ENCODE data around the gene SLC9A1.
"Not testable (repeated sequence)": the region's sequence is repeated elsewhere in the genome, so short reads cannot be mapped to it uniquely, and the experiment has no call there.

The SLC9A1 gene

DNA sequence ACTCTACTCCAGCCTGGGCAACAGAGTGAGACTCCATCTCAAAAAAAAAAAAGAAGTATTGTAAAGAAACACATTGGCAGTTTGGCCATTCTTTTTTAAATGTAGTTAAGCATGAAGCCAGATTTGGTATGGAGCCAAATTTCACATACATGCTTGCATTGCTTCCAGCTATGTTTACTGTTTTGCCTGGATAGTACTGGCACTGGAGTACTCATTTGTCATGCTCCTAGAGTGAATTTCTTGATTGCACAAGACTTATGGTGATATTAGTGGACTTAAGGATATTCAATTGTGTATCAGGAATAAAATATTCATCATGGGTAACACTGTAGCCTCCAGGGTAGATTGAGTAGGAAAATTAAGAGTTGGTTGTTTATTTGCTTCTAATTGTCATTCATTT is 24.5 kb upstream of the SLC9A1 start:
- H3K4me3 ChIP-seq: no peak overlapping the region
- no peak overlapping the region for H3K27ac ChIP-seq
- DNase-seq (ENCODE audit: low spot score): no peak
- TF ChIP-seq CTCF (IDR thresholded peaks at IDR 0.05): no peak

DNA sequence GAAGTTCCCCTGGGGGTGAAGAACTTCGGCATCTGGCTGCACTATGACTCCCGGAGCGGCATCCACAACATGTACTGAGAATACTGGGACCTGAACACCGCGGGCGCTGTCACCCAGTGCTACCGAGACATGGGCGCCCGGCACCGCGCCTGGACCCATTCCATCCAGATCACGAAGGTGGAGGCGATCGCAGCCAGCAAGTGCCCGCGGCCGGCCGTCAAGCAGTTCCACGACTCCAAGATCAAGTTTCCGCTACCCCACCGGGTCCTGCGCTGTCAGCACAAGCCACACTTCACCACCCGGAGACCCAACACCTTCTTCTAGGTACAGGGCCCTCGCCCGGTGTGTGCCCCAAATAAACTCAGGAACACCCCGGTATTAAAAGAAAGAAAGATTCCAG is 22.0 kb upstream of the SLC9A1 start:
- Histone ChIP-seq H3K4me3 (no peak overlapping the region), H3K27ac (no peak overlapping the region)
- no peak for TF ChIP-seq CTCF (IDR thresholded peaks at IDR 0.05)
- DNase-seq (ENCODE audit: low spot score): no peak

DNA sequence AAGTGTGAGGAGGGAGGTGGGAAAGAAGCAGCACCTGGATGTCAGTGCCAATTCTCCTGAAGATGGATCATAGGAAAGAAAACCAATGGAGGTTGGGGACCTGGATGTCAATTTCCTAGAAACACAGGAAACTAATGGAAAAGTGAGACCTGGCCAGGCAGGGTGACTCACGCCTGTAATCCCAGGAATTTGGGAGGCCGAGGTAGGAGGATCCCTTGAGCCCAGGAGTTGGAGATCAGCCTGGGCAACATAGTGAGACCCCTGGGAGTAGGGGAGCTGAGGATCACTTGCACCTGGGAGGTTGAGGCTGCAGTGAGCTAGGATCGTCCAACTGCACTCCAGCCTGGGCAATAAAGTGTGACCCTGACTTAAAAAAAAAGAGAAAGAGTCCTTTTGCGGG is 21.4 kb upstream of the SLC9A1 start:
- TF ChIP-seq CTCF (IDR thresholded peaks at IDR 0.05): no peak
- no peak for DNase-seq (ENCODE audit: low spot score)
- Histone ChIP-seq H3K4me3 (no peak overlapping the region), H3K27ac (no peak overlapping the region)

GRCh38 chr1:27172992-27173391 is 18.1 kb upstream of the SLC9A1 start:
- not testable (repeated sequence) for DNase-seq (ENCODE audit: low spot score)

GRCh38 chr1:27166929-27167328 is 12.0 kb upstream of the SLC9A1 start:
- no peak for TF ChIP-seq CTCF (IDR thresholded peaks at IDR 0.05)
- DNase-seq (ENCODE audit: low spot score): no peak
- Histone ChIP-seq H3K27ac (no peak overlapping the region), H3K4me3 (no peak overlapping the region)

More at GRCh38 chr1:27172992-27173391, 18.1 kb upstream of the SLC9A1 start:
- not testable (repeated sequence) for H3K27ac ChIP-seq, H3K4me3 ChIP-seq

DNA sequence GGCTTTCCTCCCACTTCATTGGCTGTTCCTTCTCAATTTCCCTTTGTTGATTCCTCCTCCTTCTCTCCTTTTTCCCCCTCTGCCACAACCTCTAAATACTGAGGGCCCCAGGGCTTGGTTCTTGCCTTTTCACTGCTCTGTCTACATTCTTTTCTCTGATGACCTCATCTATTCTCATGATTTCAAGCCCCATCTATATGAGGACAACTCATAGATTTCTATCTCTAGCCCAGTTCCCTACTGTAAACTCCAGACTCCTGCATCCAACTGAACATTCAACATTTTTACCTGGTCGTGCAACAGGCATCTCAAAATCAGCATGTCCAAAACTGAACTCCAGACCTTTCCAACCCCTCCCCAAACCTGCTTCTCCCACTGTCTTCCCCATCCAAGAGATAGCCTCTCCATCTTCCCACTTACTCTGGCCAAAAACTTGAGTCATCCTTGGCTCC is 11.5 kb upstream of the SLC9A1 start:
- DNase-seq (ENCODE audit: low spot score): no peak
- Histone ChIP-seq H3K27ac (no peak overlapping the region), H3K4me3 (no peak overlapping the region)
- no peak for TF ChIP-seq CTCF (IDR thresholded peaks at IDR 0.05)

DNA sequence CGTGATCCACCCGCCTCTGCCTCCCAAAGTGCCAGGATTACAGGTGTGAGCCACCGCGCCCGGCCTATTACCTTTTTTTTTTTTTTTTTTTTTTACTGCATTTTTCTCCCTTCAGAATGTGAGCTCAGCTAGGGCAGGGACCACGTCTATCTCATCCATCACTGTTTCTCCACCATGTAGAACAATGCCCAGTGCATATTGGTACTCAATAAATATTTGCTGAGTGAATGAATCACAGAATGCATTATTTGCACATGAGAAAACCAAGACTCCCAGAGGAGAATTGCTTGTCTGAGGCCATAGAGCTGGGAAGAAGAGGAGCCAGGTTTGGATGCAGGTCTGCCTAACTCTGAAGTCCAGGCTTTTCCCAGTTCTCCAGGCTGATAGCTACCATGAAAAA is 8.2 kb upstream of the SLC9A1 start:
- Histone ChIP-seq H3K27ac (no peak overlapping the region), H3K4me3 (no peak overlapping the region)
- no peak for DNase-seq (ENCODE audit: low spot score)
- no peak for TF ChIP-seq CTCF (IDR thresholded peaks at IDR 0.05)

- no peak for TF ChIP-seq CTCF (IDR thresholded peaks at IDR 0.05)
- Histone ChIP-seq H3K4me3 (no peak overlapping the region), H3K27ac (no peak overlapping the region)
- DNase-seq (ENCODE audit: low spot score): no peak
These were observed 7.2 kb upstream of the SLC9A1 start for GRCh38 chr1:27162090-27162489.
